ENCODE measurements around the gene DNAJB6.

The DNAJB6 gene

DNA sequence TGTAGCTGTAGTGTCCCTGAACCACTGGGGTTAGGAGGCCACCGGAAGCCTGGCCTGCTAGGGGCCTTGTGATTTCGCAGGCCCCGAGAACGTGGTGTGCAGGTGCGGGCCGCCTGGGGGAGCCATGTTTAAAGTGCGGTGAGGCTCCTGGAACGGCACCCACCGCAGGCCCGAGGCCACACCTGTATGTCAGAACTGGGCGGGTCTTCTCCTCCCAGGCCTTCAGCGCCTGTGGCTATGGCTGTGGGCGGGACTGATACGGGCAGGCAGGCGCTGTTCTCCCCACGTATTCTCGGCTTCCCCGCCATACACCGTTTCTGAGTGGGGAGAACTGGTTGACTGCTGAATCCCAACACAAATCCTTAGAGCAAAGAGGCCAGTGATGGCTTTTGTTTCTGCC lies 74.8 kb downstream of the DNAJB6 start:
- peak; percentile 48 to 64 for DNase-seq

- peak; percentile 48 to 68 for DNase-seq
Observed at GRCh38 chr7:157412021-157412443, 75.2 kb downstream of the DNAJB6 start.

DNA sequence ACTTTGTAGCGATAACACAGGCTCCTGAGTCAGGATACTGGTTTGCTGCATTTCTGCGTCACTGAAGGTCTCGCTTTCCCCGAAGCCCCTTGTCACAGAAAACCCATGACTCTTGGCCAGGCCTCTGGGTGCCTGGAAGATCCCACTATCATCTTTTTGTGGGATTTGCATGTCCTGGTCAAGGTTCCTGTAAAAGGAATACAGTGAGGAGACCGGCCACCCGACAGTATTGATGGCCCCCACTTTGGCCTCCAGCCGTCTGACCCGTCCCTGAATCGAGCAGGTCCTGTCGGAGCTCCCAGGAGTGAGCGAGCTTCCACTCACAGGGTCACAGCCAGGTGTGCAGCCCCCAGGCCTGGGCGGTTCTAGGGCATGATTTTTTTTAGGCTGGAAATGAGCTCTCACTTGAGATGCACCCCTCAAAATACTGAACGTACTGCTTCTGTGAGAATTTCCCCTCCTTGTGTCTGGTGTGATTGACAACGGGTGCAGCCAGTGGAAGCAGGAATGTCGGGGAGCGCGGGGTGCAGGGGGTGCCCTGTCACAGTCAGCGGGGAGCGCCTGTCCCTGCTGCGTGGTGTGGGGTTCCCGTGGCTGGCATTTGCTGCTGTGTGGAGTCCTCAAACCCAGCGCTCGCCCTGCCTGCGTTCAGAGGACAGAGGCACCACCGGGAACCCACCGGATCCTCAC lies 75.8 kb downstream of the DNAJB6 start:
- DNase-seq = no peak

DNA sequence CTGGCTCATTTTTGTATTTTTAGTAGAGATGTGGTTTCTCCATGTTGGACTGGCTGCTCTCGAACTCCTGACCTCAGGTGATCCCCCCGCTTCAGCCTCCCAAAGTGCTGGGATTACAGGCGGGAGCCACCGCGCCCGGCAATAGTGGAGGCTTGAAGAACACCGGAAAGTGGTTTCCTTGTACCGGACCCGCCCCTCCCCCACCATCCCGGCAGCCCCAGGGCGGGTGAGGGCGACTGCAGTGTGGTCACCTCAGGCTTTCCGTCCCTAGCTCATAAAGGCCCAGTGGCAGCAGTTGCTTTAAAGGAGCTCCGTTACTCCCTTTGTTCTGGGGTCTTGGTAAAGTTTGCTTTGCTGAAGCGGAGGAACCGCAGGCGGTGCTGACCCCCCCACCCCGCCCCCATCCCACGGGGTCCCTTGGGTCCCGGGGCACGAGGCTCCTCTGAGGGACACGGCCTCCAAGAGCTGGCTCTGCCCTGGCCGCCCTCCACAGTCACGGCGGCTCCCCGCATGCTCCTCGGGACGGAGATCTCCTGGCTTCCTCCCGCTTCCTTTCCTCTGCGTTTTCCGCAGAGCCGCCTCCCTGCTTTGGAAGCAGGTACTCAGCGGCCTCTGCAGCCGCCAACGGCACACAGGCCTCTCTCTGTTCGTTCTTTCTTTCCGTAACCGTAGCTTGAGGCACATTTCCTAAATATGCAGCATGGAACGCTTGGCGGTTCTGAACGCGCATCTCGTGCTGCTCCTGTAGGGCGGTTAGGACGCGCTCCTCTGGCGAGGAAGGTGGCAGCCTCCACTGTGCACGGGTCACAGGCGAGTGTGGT lies 77.3 kb downstream of the DNAJB6 start:
- DNase-seq = no peak

GRCh38 chr7:157414702-157415096 lies 77.9 kb downstream of the DNAJB6 start:
- no peak for DNase-seq

- DNase-seq = no peak
Observed at GRCh38 chr7:157415486-157415885, 78.7 kb downstream of the DNAJB6 start.

DNA sequence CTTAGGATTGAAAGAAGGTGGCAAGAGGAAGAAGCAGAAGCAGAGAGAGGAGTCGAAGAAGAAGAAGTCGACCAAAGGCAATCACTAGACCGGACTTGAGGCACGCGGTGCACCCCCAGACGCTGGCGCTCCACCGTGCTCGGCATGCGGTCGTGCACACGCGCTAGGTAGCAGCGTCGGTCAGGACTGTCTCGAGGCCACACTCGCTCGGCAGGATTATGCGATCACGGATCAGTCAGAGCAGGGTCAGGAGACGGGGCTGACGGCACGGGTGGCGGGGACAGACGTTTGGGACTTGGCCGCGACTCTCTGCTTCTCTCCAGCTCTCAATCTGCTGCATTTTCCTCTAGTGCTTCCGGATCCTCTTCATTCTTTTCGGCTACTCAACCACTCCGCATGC lies 79.2 kb downstream of the DNAJB6 start:
- DNase-seq = no peak

DNA sequence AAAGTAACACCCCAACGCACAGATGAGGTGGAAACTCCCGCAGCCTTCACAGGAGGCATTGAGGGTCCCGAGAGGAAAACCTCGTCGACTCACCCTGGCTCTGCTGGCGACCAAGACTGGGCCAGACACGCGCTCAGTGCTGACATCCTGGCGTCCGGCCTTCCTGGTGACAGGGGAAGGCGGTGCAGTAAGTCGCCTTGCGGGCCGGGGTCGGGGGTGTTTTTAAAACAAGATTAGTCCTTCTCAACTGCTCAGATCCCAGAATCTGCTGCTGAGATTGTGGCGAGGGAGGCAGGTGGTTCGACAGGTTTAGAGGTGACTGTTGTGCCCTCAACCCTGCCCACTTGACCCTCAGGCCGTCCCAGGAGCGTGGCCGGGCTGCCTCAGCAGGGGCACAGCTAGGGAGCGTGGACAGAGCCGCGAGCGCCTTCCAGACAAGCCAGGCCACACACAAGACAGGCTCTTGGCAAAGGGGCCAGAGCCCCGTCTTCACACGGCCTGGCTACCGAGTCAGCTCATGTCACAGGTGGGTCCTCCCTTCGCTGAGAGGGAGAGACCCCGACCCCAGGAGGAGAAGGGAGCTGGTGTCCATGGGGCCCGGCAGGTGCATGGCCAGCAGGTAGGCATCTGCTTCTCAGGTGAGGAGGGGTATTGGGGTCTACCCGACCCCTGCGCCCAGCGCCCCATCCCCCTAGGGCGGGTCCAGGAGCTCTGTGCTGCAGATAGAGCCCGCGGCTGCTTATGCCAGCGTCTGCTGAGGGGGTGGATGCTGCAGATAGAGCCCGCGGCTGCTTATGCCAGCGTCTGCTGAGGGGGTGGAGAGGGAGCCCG lies 81.6 kb downstream of the DNAJB6 start:
- no peak for DNase-seq

- no peak for DNase-seq
Observed at GRCh38 chr7:157419035-157419293, 82.2 kb downstream of the DNAJB6 start.

DNA sequence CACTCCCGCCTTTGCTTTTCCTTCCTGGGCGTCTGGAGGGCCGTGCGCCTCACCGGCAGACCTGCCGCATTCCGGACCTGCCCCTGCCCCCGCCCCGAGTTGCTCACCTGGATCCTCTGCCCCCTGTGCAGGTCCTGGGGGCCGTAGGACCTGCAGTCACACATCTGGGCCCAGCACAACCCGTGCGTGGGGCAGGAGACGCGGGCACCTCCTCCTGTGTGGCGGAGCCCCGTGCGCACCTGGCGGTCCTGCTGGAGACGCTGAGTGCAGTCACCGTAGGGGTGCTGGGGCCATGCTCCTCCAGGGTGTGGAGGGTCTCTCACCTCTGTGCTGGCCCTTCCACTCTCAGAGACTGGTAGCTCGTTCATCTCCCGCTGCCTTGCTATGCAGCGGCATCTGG lies 85.5 kb downstream of the DNAJB6 start:
- no peak for DNase-seq

DNA sequence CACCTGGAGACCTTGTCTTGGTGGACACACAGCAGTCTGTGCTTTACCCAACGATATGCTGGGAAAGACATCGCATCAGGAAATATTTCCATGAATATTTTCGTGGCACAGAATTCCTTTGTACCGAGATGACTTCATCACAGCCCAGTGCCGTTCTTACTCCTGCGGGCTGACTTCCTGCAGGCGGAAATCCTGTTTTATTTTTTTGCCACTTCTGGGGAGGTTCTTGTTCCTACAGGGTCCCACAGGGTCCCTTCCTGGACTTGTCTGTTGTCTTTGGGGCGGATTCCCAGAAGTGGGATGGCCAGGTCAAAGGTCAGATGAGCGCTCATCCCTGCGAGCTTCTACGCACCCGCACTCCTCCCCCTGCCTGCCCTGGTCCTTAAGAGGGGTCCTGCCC lies 86.5 kb downstream of the DNAJB6 start:
- no peak for DNase-seq

DNA sequence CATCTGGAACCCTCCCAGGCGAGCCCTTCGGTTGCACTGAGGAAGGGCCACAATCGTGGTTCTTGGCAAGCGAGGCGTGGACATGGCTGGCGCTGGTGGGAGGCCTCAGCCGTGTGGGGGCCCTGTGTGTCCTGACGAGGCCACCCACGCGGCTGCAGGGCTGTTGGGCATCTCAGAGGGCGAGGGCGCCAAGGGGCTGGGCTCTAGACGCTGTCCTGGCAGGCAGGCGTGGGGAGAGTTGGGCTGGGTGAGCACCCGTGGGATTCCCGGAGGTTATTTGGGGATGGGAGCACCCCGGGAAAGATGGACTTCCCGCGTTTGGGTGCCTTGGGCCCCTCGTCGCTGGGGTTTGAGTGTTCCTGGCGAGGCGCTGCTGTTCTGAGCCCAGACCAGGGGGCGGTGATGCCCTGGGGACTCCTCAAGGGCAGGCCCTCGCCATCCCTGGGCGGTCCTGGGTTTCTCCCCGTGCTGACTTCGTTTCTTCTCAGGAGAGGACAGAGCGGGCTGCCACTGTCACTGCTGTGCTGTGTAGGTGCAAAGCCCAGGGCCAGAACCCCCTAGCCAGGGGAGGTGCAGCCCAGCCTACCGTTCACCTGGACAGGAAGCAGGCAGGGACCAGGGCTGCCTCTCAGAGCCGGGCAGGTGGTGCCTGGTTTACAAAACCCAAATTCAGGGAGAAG lies 87.2 kb downstream of the DNAJB6 start:
- DNase-seq = no peak

DNA sequence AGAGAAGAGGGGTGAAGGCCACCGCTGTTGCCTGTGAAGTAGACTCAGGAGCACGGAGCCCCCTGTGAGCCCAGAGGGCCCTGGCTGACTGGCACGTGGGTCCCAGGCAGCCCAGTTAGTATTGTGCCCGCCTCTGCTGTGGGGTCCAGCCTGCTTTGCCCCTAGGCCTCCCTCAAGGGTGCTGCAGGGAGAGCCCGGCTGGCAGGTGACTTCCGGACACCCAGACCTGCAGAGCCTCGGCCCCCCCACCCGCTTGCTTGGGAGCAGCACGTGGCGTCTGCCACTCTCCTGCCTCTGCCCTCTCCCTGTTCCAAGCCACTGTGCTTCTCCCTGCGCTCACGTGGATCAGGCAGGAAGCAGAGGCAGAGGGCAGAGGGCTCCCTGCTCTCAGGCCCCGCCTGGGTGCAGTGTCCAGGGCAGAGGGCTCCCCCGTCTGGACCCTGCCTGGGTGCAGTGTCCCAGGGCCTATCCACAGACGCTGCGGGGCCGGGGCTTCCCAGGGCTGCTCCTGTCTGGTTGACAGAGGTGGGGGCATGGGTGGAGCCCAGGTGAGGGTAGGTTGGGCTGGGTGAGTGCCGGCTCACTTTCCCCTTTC lies 88.4 kb downstream of the DNAJB6 start:
- DNase-seq = no peak

DNA sequence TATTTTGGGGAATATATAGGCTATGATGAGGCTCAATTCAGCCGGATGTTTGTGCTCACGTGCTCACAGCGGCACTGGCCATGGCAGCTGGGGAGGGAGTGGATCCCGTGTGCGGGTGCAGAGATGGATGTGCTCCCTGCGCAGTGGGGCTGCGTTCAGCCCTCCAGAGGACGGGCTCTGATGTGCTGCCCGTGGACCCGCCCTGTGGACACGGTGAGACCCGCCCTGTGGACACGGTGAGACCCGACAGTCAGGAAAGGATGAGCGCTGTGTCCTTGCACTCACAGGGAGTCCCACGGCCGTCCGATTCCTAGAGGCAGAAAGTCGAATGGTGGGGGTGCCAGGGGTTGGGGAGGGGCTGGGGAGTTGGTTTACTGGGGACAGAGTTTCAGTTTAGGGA lies 89.0 kb downstream of the DNAJB6 start:
- DNase-seq = no peak

DNA sequence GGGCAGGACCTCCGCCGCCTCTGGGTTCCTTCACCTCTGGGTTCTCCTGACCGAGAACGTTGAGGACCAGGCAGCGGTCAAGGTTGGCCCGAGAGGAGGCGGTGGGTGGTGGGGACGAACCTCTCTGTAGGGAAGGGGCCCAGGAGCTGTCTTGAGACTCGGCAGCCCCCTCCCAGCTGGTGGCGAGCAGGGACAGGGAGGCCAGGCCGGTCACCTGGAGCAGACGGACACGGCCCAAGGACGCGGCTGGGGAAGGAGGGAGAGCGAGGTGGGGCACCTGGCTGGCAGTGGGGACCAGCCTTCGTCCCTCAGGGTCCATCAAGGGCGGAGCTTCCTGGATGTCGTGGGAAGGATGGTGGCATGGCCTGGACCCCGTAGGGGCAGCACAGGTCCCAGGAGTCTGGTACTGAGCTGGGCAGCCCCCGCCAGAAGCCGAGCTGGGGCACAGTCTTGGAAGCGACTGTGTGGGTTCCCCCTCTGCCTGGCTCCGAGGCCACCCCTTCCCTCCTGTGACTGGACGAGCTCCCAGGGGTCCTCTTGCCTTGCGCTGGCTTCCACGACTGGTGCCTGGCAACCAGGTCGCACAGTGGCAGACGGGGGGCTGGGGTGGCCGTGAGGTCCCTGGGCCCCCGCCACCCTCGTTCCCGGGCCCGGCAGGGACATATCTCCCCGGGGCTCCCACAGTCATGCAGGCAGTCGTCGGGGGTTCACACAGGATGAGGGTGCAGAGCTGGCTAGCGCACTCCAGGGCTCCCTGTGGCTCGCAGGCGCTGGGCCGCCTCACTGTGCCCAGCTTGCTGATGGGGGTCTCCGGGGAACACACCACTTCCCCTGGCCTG lies 89.9 kb downstream of the DNAJB6 start:
- no peak for DNase-seq

DNA sequence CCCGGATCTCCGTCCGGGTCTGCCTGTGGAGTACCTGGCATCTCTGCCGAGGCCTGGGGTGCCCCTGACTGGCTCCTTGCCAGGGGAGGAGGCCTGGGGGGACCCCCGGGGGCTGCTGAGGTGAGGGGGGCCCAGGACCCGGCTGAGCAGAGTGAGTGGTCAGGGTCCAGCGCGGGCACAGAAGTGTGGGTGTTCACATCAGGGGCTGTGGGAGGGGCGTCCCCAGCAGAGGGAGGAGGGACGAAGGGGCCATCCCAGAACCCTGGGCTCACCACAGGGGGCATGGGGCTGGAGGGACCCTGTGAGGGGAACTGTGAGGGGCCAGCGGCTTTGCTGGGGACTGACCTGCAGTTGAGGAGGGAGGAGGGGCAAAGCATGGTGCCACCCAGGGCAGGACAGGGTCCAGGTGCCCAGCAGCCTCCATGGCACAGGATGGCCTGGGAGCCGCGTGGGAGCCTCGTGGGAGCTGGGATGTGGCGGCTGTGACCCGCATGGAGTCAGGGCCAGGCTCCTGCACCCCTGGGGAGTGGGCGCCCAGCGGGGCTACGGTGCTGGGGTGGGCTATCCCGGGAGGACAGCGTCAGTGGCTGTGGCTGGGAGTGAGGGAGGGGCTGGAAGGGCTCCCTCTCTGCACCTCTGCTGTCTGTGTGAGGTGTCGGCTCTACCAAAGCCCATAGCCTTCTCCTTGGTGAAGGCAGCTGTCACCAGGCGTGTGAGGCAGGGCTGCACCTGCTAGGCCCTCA lies 91.2 kb downstream of the DNAJB6 start:
- DNase-seq = no peak

- no peak for DNase-seq
Observed at GRCh38 chr7:157428554-157428945, 91.7 kb downstream of the DNAJB6 start.

DNA sequence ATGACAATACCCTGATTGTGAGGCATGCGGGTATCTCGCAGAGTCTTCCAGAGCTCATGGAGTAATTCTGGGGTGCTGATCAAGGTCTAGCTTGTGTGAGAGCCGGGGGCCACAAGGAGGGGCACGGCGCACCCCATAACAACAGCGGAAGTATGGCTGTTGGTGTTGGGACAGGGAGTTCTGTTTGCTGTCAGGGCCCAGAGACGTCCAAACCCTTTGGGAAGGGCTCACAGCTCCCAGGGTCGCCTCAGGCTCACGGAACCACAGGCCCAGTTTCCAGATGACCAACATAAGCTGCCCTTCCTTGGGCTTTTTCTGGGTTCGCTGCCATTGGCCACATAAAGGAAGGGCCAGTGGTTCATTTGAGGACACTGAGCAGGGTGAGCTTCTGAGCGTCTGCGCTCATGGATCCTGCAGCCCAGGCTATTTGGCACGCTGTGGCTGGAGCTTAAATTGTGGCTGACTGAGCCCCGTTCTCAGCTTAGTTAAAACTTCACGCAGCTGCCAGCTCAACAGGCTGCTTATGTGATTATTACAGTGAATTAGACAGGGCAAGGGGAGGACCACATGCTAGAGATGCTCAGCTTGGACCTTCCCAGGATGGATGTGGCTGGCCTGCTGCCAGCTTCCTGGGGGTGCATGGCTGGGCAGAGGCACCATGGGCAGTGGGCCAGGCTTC lies 92.3 kb downstream of the DNAJB6 start:
- DNase-seq = no peak

- DNase-seq = no peak
Observed at GRCh38 chr7:157429680-157430224, 92.9 kb downstream of the DNAJB6 start.

GRCh38 chr7:157430721-157431120 lies 93.9 kb downstream of the DNAJB6 start:
- DNase-seq = no peak

Data from stimulated activated CD4-positive, alpha-beta T cell treated with anti-CD3 and anti-CD28 coated beads, Interleukin-2, amount 100 ng/mL, for 24 hours (primary cell).